ENCODE results near the gene CCDC134.

CCDC134 gene

GRCh38 chr22:41800348-41801146, at the start of gene CCDC134:
Gene CCDC134 (plus strand): TSS chr22:41800679. CDS start chr22:41808891, 8,212 bp downstream.
- peak; percentile 32 to 93 (median 80) for DNase-seq

GRCh38 chr22:41752011-41752970, 48.2 kb upstream of the CCDC134 start:
- no peak for DNase-seq

- no peak for DNase-seq
Observed at GRCh38 chr22:41753984-41754383, 46.5 kb upstream of the CCDC134 start.

GRCh38 chr22:41757502-41757901, 43.0 kb upstream of the CCDC134 start:
- DNase-seq = no peak

- no peak for DNase-seq
Observed at GRCh38 chr22:41758231-41758630, 42.2 kb upstream of the CCDC134 start.

GRCh38 chr22:41762980-41763779, 37.3 kb upstream of the CCDC134 start:
- peak in 6 of 56 donors; percentile 3 to 34 (median 14) for DNase-seq

- DNase-seq = no peak
Observed at GRCh38 chr22:41766476-41766875, 34.0 kb upstream of the CCDC134 start.

- DNase-seq = no peak
Observed at GRCh38 chr22:41768430-41768829, 32.0 kb upstream of the CCDC134 start.

- no peak for DNase-seq
Observed at GRCh38 chr22:41770715-41771468, 29.6 kb upstream of the CCDC134 start.

- no peak for DNase-seq
Observed at GRCh38 chr22:41772198-41772597, 28.3 kb upstream of the CCDC134 start.

GRCh38 chr22:41772645-41773044, 27.8 kb upstream of the CCDC134 start:
- DNase-seq = no peak

GRCh38 chr22:41775338-41775737, 25.1 kb upstream of the CCDC134 start:
- no peak for DNase-seq

GRCh38 chr22:41775976-41776375, 24.5 kb upstream of the CCDC134 start:
- DNase-seq = no peak

GRCh38 chr22:41776381-41776780, 24.1 kb upstream of the CCDC134 start:
- peak in 5 of 56 donors; percentile 3 to 54 (median 6) for DNase-seq

- DNase-seq = no peak
Observed at GRCh38 chr22:41777749-41778425, 22.6 kb upstream of the CCDC134 start.

- DNase-seq = no peak
Observed at GRCh38 chr22:41779929-41780505, 20.5 kb upstream of the CCDC134 start.

- DNase-seq = peak in 11 of 56 donors; percentile 5 to 21 (median 9)
Observed at GRCh38 chr22:41780746-41781505, 19.6 kb upstream of the CCDC134 start.

- DNase-seq = no peak
Observed at GRCh38 chr22:41781507-41781906, 19.0 kb upstream of the CCDC134 start.

GRCh38 chr22:41782316-41782715, 18.2 kb upstream of the CCDC134 start:
- no peak for DNase-seq

Data from amygdala (tissue), 56 donors.